Neuron (in vitro differentiated cells): ENCODE measurements around the gene NXT1.

Experiments
- H2AFZ ChIP-seq: one replicate; pipeline ENCODE4 v1.6.1; 2013; ENCODE audit warnings: low read depth, mild to moderate bottlenecking, inconsistent platforms, low read length, moderate library complexity
- H3K27me3 ChIP-seq: one replicate; pipeline ENCODE4 v1.6.1; 2013; ENCODE audit warnings: low read length; ENCODE audit not compliant: insufficient read depth
- H3K36me3 ChIP-seq: one replicate; pipeline ENCODE4 v1.6.1; 2013; ENCODE audit warnings: low read length; ENCODE audit not compliant: insufficient read depth
- H3K4me1 ChIP-seq: one replicate; pipeline ENCODE4 v1.6.1; 2013; ENCODE audit warnings: low read length; ENCODE audit not compliant: insufficient read depth
- H3K4me3 ChIP-seq: 2 replicates; pipeline ENCODE4 v1.5.1; 2013; ENCODE audit warnings: mild to moderate bottlenecking, low read length, moderate library complexity
- H3K9me3 ChIP-seq: one replicate; pipeline ENCODE4 v1.6.1; 2013; ENCODE audit warnings: low read length

Gene NXT1

GRCh38 chr20:23314699-23315098, 35.9 kb upstream of the NXT1 start:
- Histone ChIP-seq H2AFZ (no peak overlapping the region), H3K9me3 (no peaks in the 10 kb centered on the region), H3K4me1 (no peaks in the 10 kb centered on the region), H3K27me3 (no peaks in the 10 kb centered on the region), H3K4me3 (no peak overlapping the region), H3K36me3 (no peaks in the 10 kb centered on the region)

GRCh38 chr20:23315099-23315498, 35.5 kb upstream of the NXT1 start:
- no peaks in the 10 kb centered on the region for H3K4me1 ChIP-seq
- H3K9me3 ChIP-seq: no peaks in the 10 kb centered on the region
- H2AFZ ChIP-seq: no peak overlapping the region
- H3K36me3 ChIP-seq: no peaks in the 10 kb centered on the region
- H3K4me3 ChIP-seq: no peak overlapping the region
- H3K27me3 ChIP-seq: no peaks in the 10 kb centered on the region

DNA sequence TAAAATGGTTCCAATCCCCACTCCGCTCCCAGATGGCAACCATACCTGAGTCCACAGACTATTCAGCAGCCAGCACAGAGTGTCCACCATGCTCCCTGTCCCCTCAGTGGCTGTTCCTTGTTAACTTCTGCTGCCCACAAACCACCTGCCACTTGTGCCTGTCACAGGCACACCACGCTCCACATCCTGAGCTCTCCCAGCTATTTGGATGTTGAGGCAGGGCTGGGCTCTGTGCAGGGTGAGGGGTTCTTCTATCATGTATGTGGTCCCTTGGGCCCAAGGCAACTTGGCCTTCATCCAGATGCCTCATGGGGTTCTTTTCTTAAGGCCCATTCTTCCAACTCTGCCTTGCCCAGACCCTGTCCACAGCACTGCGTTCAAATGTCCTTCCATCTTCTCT, 34.0 kb upstream of the NXT1 start:
- H3K36me3 ChIP-seq: no peaks in the 10 kb centered on the region
- no peaks in the 10 kb centered on the region for H3K9me3 ChIP-seq
- no peak overlapping the region for H3K4me3 ChIP-seq
- no peaks in the 10 kb centered on the region for H3K27me3 ChIP-seq
- no peaks in the 10 kb centered on the region for H3K4me1 ChIP-seq
- no peak overlapping the region for H2AFZ ChIP-seq

DNA sequence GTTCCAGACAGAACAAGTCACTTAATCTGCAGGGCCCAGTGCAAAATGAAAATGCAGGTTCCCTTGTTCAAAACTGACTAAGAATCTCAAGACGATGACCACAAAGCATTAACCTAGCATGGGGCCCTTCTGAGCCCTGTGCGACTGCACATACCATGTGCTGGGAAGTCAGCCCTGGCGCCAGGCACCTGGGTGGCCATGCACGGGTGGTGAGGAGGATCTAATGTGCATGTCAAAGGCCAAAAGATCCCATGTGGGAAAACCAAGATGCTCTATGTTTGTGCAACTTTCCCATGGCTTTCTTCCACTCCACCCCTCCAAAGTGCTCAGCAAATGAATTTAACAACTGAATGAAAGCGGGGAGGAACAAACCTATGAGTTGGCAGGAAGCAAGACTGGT, 33.5 kb upstream of the NXT1 start:
- no peak overlapping the region for H2AFZ ChIP-seq
- H3K4me1 ChIP-seq: no peaks in the 10 kb centered on the region
- H3K9me3 ChIP-seq: no peaks in the 10 kb centered on the region
- no peaks in the 10 kb centered on the region for H3K36me3 ChIP-seq
- H3K27me3 ChIP-seq: no peaks in the 10 kb centered on the region
- H3K4me3 ChIP-seq: no peak overlapping the region

DNA sequence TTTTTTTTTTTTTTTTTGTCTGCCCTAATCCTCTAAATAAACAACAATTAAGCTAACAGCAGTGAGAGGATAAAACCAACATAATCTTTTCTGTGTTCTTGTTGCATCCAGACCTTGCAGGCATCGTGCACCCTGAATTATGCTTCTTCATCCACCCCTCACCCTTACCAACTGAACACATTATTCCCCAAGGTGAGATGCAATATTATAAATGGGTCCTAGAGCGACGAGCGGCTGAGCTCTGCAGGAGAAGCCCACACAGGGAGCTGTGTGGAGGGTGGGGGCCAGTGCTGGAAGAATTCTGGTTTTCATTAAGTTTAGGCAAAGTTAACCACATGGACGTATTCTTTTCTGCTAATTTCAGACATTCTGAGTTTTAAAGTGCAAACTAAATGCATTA, 32.2 kb upstream of the NXT1 start:
- Histone ChIP-seq H3K4me1 (no peaks in the 10 kb centered on the region), H2AFZ (no peak overlapping the region), H3K9me3 (no peaks in the 10 kb centered on the region), H3K36me3 (no peaks in the 10 kb centered on the region), H3K27me3 (no peaks in the 10 kb centered on the region), H3K4me3 (no peak overlapping the region)

GRCh38 chr20:23320317-23320716, 30.3 kb upstream of the NXT1 start:
- H3K36me3 ChIP-seq: no peaks in the 10 kb centered on the region
- no peaks in the 10 kb centered on the region for H3K4me1 ChIP-seq
- no peak overlapping the region for H3K4me3 ChIP-seq
- H3K27me3 ChIP-seq: peaks cover 2% of the 10 kb centered on the region
- no peak overlapping the region for H2AFZ ChIP-seq
- H3K9me3 ChIP-seq: no peaks in the 10 kb centered on the region

- Histone ChIP-seq H3K4me1 (no peaks in the 10 kb centered on the region), H2AFZ (no peak overlapping the region), H3K27me3 (peaks cover 2% of the 10 kb centered on the region), H3K4me3 (no peak overlapping the region), H3K36me3 (no peaks in the 10 kb centered on the region), H3K9me3 (no peaks in the 10 kb centered on the region)
These were observed 25.5 kb upstream of the NXT1 start for GRCh38 chr20:23325107-23325506.

DNA sequence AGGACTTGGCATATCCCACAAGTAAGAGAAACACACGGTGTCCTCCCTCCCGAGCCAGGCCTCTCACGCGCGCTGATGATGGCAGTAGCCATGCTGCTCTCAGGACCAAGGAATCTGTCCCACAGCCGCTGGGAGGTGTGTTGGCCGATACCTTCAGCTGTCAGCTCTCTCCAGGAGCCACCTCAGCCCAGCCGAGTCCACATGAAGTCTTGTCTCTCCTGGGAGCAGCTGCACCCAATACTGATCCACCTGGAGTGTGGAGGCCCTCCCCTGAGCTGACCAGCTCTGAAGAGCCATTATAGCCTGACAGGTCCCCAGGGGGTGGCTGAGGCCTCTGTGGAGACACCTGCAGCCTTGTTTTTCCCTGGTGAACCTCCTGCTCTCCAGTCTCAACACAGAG, 23.8 kb upstream of the NXT1 start:
- Histone ChIP-seq H3K4me3 (no peak overlapping the region), H3K9me3 (no peaks in the 10 kb centered on the region), H3K4me1 (no peaks in the 10 kb centered on the region), H2AFZ (no peak overlapping the region), H3K27me3 (peaks cover 2% of the 10 kb centered on the region), H3K36me3 (no peaks in the 10 kb centered on the region)

DNA sequence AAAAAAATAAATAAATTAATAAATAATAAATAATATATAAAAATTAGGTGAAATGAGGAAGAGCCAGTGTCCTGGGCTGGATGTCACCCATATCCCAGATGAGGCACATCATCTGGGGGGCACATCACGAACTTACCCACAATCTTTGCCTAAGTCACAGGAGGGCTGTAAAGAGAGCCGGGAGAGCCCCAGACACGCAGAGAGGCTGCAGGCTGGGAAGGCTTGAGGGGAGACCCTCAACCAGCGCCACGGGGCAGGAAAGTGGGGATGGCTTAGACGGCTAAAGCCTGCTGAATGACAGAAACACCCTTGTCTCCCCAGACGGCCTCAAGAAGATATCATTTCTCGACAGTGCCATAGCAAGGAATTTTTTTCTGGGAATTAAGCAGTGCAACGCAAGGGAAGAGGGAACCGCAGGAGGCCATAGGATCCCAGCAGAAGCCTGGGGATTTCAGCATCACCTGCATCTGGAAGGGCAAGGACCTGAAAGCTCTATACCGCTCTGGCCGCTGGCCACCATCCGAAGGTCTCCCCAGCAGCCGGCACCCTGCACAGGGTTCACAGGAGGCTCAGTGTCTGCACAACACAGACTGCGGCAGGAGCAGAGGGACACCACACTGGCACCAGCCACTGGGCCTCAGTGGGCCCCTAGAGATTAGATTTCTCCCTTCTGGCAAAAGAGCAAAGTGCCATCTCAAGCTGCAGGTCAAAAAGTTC, 22.8 kb upstream of the NXT1 start:
- Histone ChIP-seq H3K9me3 (no peaks in the 10 kb centered on the region), H2AFZ (no peak overlapping the region), H3K4me3 (no peak overlapping the region), H3K27me3 (peaks cover 2% of the 10 kb centered on the region), H3K36me3 (no peaks in the 10 kb centered on the region), H3K4me1 (no peaks in the 10 kb centered on the region)

DNA sequence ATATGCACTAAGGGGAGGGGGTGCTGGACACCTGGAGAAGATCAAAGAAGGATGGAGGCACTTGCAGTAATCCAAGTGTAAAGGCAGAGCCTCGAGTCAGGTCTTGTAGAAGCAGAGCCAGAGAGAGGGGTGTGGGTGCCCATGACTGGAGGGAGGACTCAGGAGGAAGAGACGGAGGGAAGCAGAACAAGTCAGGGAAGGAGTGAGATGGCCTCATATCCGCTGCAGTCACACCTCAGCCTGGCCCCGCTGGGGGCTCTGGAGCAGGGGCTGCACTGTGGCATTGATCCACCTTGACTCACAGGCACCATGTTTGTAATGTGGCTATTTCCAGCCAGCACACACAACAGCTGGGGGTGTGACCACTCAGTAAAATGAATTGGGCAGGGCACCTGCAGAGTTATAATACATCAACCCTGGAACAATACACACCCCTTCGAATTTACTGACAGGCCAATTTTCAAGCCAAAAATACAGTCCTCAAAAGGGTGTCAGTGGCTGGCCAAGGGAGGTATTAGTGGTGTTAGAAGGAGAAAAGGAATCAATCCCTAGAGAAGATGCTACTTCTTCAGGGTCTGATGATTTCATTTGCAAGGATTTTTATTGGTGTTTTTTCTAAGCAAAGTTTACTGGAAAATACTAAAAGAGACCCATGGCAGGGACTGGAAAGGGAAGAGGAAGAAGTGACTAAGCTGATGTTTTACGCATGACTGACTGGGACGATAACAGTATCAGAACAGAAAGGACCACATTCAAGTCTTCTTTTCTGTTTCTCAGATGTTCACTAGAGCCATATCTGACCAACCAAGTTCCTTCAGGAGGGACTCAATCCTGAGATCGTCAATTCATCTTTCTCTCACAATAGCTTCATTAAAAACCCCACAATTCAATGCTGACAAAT, 18.9 kb upstream of the NXT1 start:
- Histone ChIP-seq H3K9me3 (no peaks in the 10 kb centered on the region), H3K36me3 (no peaks in the 10 kb centered on the region), H2AFZ (no peak overlapping the region), H3K4me3 (no peak overlapping the region), H3K4me1 (no peaks in the 10 kb centered on the region), H3K27me3 (no peaks in the 10 kb centered on the region)

DNA sequence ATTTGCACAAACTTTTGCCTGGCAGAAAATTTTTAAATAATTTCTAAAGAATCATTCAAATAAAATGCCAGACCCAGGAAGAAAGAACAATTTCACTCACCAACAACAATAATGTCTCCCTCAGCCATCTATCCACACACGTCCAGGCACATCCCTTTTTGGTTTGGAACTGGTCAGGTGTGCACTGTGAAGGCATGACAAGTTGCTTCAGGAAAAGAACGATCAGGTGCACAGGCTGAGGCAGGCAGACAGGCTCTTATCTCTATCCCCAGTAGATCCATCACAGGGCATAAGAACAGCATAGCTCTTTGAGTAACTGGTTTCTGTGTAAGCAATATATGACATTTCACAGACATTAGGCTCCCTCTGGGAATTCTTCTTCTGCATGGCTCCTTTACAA, 18.1 kb upstream of the NXT1 start:
- Histone ChIP-seq H3K27me3 (no peaks in the 10 kb centered on the region), H3K4me3 (no peak overlapping the region), H3K36me3 (no peaks in the 10 kb centered on the region), H3K4me1 (no peaks in the 10 kb centered on the region), H3K9me3 (no peaks in the 10 kb centered on the region), H2AFZ (no peak overlapping the region)

DNA sequence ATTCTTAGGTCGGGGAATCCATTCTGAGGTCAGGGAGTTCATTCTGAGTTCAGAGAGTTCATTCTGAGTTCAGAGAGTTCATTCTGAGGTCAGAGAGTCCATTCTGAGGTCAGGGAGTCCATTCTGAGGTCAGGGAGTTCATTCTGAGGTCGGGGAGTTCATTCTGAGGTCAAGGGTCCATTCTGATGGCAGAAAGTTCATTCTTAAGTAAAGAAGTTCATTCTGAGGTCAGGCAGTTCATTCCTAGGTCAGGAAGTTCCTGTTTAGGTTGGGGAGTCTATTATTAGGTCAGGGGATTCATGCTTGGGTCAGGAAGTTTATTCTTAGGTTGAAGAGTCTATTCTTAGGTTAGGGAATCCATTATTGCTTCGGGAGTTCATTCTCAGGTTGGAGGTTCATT, 16.5 kb upstream of the NXT1 start:
- Histone ChIP-seq H3K36me3 (no peaks in the 10 kb centered on the region), H3K4me1 (no peaks in the 10 kb centered on the region), H3K9me3 (no peaks in the 10 kb centered on the region), H3K4me3 (no peak overlapping the region), H2AFZ (no peak overlapping the region), H3K27me3 (no peaks in the 10 kb centered on the region)

DNA sequence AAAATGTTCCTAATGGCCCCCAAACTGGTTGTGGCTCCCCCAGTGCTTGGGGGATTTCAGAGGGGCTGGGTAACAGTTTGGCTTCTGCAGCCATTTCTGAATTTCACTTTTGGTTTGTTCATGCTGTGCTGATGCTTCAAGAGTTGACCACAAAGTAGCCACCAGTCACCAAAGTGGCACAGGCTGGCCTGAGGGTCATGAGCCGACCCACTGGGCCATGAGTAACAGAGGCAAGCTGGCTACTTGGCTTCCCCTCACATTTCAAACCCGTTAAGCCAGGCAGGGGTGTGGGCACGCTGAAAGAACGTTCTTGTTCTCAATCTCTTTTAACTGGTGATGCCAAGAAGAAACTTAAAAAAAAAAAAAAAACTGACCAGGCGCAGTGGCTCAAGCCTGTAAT, 15.1 kb upstream of the NXT1 start:
- Histone ChIP-seq H3K27me3 (no peaks in the 10 kb centered on the region), H3K4me1 (no peaks in the 10 kb centered on the region)

More for the DNA sequence above, 15.1 kb upstream of the NXT1 start:
- Histone ChIP-seq H3K9me3 (no peaks in the 10 kb centered on the region), H3K4me3 (no peak overlapping the region), H3K36me3 (no peaks in the 10 kb centered on the region), H2AFZ (no peak overlapping the region)
